HL-60 (cell line): Measurements from ENCODE around the gene MRPL23.

Experiments
- CTCF ChIP-seq: IDR thresholded peaks from one replicate; pipeline ENCODE4 v1.5.1; 2011; ENCODE audit warnings: low read length, control low read depth, inconsistent platforms; ENCODE audit not compliant: insufficient read depth
- POLR2AphosphoS5 ChIP-seq: IDR thresholded peaks from 2 replicates; pipeline ENCODE4 v1.6.1; 2012; ENCODE audit warnings: low read depth

DNA sequence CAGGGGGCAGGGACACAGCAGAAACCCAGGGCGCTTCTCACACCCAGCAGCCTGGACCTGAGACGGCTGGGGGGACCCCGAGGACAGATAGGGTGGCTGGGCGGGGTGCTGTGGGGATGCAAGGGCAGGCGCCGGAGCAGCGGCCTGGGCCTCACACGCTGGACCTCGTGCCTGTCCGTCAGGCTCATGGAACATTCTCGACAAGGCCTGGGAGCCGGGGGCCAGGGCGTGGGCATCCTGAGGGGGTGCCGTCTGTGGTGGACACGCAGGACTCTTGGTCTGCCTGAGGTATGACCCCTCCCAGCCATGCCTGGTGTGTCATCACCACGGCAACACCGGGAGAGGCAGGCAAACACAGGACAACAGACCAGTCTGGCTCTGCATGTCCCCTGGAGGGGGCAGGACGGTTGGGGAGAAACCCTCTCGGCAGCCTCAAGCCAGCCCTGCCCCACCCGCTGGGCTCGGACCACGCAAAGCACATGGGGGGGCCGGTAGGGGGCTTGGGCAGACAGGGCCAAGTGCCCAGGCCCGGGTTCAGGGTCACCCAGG lies 21.4 kb downstream of the MRPL23 start:
- TF ChIP-seq POLR2AphosphoS5 (no peak), CTCF (no peak)
